ENCODE data around the gene COL23A1.

COL23A1 gene

DNA sequence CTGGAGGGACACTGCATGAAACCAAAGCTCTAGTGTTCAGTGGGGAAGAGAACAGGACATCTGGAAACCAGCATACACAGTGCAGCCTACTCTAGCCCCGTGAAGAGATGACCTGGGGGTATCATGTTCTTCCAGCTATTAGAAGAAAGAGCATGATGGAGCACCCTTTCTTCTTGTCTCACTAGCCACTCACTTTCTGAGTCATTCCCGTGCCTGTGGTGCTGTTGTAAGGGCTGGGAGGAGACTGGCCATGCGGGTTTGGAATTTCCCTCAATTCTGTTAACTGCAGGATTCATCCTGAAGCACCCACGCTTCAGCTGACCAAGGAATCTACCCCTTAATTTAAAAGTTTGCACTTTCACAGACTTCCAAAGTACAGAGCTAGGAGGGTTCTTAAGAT is 137.0 kb downstream of the COL23A1 start:
- DNase-seq: peak; percentile 40

DNA sequence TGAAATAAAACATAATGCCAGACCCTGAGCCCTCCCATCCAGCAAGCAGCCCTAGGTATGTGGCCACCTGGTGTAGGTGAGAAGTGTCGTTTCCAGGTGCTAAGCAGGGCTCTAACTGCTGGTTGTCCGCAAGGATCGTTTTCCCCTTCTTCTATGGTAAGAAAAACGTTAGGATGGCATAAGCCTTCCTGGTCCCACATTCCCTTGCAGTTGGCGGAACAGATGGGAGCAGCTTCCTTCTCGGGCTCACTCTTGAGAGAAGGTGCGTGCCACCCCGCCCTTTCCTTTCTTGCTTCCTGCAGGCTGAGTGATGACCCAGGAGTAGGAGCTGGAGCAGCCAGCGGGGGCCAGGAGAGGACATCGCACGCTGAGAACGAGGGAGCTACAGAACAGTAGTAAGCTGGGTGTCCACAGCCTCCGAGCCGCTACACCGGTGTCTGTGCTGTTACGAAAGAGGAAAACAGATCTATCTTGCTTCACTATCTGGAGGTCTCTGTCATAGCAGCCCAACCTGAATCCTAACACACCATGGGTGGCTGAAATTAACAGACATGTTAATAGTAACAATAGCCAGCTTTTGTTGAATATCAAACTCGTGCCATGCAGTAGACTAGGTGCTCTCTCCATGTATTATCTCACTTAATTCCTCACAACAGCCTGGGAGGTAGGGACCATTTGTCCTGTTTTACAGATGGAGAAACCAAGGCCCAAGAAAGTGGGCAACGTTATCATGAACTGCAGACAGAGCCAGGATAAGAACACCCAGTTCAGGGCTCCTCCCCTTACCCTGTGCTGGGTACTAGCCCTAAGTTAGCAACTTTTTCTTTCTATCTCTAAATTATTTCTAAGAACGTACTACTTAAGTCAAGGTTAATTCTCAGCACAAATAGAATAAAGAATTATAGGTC is 139.8 kb downstream of the COL23A1 start:
- DNase-seq: peak; percentile 51

DNA sequence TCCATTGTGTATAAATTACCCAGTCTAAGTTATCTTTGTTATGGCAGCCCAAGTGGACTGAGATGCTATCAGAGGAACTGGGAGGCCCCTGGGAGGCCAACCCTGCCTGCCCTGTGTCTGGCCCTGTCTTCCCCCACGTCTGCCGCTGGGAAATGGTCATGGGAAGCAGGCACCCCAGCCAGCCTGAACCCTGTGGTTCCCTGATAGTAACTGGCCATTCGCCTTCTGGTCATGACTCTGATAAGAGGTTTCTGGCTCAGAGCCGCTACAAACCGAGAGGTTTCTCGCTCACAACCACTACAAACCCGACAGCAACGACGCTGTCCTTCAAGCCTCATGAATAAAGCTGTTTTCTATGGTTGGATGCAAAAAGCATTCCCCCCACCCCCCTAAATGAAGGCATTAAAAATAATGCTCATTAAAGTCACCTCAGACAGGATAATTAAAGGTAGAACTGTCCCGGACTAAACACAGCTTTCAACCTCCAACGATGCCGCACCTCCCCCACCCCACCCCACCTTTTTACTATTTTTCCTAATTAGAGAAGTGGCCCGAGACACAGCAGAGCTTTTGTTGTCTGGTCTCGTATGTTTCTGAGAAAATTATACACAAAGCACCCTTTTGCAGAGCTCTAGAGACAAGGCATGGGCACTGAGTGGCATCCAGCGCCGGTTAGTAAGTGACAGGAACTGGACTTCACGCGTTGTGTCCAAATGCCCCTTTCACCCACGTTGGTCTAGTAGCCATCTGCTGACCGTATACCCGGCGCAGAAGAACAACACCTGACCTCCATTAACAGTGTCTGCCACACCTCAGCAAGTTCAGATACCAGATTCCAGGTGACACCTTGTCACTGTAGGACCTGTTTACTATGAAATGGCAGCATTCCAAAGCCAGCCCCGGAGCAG is 140.8 kb downstream of the COL23A1 start:
- DNase-seq: peak; percentile 98

DNA sequence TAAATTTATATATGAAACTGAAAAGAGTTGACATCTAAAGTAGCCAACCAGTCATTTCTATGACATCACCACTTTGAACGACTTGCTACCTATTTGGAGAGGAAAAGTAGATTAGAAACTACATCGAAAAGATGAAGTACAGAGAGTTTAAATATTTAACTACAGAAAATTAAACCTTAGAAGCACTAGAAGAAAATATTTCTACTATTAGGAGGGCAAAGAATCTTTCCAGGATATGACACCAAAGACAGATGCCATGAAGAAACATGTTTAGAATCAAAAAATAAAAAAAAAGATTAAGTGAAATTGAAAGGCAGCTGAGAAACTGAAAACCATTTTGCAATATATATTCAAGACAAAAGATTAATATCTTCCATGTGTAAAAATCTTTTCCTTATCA is 144.7 kb downstream of the COL23A1 start:
- DNase-seq: no peak

DNA sequence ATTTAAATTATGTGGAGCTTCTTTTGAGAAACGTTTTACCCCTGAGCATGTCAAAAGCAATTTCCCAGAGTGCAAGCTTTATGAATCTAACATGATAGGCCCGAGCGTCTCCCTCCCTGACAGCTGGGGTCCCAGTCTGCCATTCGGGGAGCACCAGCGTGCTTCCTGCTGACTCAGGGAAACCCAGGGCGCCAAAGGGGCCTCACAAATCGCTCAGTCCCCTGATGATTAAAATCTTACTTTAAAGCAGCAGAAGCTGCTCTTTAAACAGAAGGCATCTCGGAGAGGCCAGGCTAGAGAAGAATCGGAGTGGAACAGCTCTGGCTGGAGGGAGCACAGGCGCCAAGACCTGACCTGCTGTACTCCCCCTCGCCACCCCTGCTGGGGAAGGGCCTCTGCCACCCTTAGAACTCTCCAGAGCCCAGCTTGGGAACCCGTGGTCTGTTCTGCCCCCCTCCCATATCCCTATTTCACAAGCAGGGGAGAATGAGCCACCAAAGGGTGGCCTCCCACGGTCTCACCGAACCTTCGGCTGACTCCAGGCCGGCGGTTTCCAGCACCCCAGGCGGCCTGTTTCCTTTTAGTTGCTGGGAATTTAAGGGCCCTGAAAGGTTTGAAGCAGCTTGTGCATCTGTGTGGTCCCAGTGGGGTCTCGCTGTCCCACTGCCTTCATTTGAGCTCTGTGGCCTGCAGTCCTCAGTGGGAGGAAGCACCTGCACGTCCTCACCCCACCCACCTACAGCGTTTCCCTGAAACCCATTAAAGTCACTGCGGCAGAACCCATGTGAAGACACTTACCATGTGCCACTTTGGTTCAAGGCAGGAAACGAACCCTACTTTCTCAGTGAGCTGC is 147.6 kb downstream of the COL23A1 start:
- no peak for DNase-seq

DNA sequence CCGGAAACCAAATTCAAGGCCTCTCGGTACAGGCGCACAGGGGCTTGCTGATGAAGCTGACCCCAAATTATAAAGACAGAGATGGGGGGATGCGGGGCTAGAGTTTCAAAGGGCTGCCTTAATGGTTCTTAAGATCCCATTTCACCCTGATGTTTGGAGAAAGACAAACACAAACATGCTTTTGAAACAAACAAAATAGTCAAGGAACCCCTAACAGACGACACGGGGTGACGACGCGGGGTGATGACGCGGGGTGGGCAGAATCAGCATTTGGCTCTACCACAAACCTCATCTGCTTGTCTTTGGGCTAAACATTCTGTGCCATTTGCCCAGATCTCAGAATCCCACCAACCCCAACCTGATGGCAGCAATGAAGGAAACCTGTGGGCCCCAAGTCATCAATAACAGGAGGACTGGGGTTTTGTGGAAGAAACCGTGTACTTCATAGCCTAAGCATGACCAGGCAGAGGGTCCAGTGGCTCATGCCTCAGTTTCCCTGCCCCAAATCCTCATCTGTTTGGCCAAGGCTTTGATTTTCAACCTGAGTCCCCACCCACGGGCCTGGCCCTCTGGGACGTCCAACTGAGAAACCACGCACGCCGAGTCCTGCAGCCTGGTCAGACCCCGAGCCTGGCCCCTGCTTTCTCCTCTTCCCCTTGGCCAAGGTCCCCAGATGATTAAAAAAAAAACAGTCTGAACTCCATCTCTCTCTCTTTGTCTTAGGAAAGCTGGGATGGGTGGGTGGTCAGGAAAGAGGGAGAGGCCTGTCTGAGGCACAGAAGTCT is 148.5 kb downstream of the COL23A1 start:
- DNase-seq: no peak

DNA sequence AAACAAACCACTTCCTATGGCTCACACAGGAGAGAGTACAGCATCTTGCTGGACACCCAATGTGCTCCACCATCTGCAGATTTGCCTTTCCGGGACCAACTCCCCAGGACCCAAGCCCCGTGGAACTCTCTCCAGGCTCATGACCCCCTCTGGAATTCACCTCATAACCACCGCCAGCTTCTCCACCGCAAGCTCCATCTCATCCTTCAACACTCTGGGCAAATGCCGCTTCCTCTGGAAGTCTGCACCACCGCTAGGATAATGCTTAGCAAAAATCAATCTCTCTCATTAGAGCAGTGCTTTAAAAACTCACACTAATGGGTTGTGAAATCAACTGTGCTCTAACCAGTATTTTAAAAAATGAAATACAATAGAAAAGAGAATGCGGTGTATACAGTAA is 150.0 kb downstream of the COL23A1 start:
- no peak for DNase-seq

DNA sequence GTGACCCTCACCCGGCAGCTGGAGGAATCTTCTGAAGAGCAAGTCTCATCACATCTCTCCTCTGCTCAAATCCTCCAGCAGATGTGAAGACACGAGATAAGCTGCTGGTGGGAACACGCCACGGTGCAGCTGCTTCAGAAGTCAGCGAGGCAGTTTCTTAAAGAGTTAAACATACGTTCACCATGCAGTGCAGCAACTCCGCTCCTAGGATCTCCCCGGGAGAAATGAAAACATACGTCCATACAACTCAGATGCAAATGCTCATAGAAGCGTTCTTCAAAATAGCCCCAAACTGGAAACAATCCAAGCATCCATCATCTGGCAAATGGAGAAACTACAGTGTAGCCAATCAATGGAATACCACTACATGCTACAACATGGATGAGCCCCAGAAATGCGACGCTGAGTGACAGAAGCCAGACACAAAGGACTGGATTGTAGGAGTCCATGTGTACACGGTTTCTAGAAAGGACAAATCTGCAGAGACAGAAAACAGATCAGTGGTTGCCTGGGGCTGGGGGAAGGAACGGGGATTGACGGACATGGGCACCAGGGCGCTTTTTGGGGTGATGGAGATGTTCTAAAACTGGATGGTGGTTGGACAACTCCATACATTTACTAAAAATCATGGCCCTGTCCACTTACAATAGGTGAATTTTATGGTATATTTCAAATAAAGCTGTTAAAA is 150.6 kb downstream of the COL23A1 start:
- DNase-seq: no peak

DNA sequence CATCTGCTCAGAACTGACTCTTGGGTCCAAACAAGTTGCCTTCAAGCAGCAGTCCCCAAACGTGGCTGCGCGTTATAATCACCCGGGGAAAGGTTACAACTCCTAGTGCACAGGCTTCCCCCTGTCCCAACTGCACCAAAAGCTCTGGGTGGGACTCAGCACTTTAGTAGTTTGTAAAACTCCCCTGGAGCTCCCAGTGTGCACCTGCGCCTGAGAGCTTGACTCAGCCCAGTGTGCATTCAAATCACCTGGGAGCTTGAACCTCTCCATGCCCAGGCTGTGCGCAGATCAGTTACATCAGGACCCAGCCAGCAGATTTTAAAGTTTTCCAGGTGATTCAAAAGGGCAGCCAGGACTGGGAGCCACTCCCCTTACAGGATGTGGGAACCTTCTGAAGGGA is 151.4 kb downstream of the COL23A1 start:
- no peak for DNase-seq

DNA sequence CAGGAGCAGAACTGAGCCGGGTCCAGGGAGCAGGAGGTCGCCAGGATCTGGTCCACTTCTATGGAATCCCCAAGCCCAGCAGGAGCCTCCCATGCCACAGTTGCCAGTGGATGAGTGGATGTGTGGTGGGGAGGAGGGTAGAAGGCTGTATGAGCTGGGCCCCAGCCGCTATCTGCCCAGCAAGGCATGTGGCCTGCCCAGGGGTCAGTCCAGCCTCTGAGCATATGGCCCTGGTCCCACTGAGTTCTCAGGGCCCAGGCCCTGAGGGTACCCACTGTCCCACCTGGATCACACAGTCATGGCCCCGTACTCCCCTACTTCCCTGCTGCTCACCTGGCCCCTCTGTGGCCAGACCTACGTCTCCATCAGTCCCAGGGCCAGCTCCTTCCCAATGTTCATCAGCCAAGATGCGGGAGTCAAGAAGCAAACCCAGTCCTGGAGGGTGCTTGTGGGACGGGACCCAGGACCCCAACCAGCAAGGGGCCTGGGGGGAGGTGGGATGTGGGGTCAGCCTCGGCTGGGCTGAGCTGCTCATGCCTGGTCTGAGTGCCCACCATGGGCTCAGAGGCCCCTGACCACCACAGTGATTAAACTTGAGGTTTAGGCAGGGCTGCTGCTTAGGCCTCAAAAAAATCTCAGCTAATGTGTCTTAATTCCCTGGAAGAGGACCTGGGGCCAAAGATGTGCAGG is 152.7 kb downstream of the COL23A1 start:
- DNase-seq: no peak

DNA sequence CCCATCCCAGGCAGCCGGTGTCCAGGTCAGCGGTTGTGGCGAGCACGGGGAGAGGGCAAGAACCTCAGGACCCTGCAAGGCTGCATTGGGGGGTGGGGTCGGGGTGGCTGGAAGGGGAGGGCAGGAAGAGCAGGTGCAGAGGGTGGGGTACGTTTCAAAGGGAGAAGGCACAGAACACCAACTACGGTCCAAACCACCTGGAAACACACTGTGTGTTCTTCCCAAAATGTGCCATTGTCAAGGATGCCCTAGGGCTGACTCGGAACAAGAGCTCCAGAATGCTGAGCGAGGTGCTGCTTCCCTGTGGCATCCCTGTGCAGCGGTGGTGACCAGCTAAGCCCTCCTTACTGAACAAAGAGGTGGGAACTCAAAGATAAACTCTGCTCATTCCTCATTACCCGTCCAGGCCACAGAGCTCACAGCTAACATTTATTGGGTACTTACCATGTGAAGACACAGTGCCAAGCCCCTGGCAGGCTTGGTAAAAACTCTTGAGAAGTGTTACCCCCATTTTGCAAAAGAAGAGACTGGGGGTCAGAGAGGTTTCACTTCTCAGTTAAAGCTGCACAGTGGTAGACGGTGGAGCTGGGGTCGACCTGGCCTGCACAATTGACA is 153.8 kb downstream of the COL23A1 start:
- no peak for DNase-seq

DNA sequence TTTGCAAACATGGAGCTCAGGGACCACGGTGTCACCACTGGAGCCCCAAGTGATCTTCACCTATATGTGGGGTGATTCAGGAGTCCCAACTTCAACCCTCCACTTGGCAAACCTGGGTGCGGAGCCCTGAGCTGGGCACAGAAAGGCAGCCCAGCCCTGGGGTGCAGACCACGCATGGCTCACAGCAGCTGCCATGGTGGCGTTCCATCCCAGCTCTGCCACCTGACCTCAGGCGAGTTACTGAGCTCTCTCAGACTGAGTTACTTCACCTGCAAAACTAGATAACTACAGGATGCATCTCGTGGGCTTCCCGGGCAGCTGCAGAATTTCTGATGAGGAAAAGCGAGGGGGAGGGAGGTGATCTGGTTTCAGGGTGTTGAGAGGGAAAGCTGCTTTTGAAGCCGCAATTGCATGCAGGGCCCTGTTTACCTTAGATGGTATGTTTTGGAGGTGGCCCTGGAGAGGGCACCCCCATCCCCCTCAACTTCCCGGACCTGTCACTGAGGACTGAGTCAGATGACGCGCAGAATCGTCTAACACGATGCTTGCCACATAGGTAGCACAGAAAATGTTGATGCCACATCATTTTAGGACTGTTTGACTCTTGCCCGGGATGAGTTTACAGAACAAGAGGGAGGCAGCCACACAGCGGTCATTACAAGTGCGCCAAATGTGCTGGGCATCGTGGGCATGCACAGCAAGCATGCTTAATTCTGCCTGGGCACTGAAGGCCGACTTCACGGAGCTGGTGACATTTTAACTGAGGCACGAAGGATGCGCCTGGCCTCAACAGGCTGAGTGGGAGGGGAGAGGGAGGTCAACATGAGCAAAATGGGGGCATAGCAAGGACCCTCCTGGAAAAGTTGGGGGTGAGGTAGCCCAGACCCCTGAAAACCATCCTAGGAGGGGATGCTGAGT is 154.6 kb downstream of the COL23A1 start:
- no peak for DNase-seq

DNA sequence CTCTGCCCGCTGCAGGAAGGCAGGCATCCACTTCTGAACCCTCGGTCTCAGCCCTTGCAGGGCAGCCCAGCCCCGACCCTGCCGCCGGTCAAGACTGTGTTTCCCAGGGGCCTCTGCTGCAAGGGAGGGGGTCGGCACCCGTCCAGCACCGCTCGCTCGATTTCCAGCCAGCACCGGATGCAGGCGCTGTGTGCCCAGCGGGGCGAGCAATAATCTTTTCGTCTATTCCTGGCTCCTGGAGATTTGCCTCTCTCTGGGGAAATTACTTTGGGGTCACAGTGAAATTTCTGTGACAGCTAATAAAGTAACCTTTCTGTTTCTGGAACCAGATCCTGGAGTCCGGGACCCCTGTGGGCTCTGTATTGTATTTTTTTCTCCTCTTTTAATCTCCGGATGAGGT is 155.3 kb downstream of the COL23A1 start:
- no peak for DNase-seq

DNA sequence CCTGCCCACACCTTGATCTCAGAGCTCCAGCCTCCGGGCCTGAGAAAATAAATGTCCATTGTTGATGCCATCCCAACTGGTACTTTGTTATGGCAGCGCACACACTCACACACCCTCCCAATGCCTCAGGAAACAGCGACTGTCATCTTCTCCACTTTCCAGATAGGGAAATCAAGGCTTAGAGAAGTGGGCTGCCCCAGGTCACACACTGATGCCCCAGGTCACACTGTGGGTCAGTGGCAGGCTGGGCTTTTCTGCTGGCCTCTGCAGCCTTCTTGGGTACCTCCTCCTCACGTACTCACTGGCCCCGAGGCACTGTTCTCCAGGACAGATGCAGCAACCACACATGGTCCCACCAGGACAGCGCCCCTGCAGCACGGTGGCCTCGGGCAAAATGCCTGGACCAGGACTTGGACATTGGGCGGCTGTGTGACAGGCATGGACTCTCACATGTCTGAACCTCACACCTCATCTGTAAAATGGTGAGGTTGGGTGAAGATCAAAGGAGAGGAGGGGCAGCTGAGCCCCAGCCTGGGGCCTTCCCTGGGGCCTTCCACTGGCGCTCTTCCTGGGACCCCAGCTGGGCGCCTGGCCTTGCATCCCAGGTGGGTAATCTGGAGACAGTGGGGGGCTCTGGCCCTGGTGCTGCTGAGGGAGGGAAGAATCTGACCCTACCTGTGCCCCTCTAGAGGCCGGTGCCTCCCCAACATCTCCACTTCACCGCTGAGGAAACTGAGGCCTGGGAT is 156.0 kb downstream of the COL23A1 start:
- no peak for DNase-seq

DNA sequence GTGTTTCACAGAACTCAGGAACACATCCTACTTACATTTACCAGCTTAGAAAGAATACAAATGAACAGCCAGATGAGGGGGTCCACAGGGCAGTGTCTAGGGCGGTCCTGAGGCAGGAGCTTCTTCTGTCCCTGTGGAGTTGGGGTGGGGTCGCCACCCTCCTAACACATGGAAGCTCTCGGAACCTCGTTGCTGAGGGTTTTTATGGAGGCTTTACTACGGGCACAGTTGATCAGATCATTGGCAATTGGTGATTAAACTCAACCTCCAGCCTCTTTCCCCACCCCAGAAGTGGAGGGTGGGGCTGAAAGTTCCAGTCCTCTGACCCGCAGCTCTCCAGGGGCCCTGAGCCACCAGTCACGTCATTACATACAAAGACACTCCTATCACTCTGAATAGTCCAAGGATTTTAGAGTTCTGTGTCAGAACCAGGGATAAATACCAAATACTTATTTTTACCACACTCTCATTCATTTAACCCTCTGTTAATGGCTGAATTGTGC is 156.9 kb downstream of the COL23A1 start:
- DNase-seq: no peak

DNA sequence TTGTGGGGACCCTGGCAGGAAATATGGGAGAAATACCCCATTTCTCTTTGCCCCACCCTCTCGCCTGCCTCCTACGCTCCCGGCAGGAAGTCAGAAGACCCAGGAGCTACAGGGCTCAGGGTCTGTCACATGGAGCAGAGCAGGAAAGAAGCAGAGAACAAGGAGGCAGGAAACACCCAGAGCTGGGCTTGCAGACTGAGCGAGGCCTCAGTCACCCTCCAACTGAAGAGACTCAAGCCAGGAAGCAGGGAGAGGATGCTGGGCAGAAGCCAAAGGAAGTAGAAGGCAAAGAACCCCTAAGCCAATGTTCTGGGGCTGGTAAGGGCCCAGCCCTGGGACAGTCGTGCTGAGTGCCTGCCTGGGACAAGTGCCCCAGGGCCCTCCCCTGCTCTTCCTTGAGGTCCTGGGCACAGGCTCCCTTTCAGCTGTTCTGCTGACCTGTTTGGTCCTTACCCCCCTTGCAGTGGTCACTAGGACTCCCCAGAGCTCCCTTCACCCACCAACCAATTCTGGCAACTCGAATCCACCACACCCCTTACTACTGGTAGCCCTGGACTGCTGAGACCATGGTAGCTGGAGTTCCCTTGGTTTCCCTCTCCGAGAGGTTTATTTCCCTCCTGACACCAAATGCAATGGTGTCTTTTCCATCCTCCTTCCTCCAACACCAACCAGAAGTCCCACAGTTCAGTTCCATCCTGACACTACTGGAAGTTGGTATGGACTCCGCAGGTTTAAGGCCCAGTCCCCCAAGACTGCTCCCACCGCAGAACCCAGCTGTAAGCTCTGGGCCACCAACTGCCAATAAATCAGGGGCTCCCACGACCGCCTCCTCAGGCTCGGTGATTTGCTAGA is 157.5 kb downstream of the COL23A1 start:
- DNase-seq: no peak

DNA sequence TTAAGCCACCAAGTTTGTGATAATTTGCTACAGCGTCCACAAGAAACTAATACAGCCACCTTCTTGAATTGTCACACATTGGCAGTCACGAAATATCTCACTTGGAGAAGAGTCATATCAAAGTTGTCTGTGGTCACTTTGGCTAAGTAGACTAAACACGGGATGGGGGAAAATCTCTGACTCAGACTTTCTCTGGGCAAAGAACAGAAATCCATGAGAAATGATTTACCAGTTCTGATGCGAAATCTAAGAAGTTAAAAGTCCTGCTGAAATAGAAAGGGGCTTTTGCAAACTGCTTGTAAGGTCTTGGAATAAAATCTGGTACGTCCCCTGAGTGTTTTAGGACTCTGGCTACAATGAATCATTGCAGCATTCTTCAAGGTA is 158.4 kb downstream of the COL23A1 start:
- DNase-seq: no peak

Data from OCI-M1 (cell line).